Brain microvascular endothelial cell (primary cell): Measurements from ENCODE around the gene PCDH7.

Experiments
- DNase-seq: peaks from one replicate; pipeline ENCODE4 v3.0.0-alpha.2; 2020
- H3K27ac ChIP-seq: fragments of 250-450 bp; sonication (Bioruptor Pico); 2 replicates; pipeline ENCODE4 v1.5.1; 2020; ENCODE audit warnings: mild to moderate bottlenecking, moderate library complexity
- H3K27me3 ChIP-seq: fragments of 250-450 bp; sonication (Bioruptor Pico); replicated peaks from 2 replicates; pipeline ENCODE4 v1.5.1; 2020; ENCODE audit warnings: mild to moderate bottlenecking
- H3K36me3 ChIP-seq: fragments of 250-450 bp; sonication (Bioruptor Pico); replicated peaks from 2 replicates; pipeline ENCODE4 v1.5.1; 2020; ENCODE audit warnings: mild to moderate bottlenecking
- H3K4me3 ChIP-seq: 2 replicates; pipeline ENCODE4 v1.5.1; 2011; ENCODE audit warnings: low read depth, mild to moderate bottlenecking, control low read depth, low read length, moderate library complexity
- in situ Hi-C: cut with HindIII; loops from 2 replicates; pipeline ENCODE4 v1.10.0; 2017; ENCODE audit warnings: low sequenced_read_pairs, low pct_ligation_motif_present
- TF ChIP-seq, protein P1 (sequence below): IDR thresholded peaks from 2 replicates; pipeline ENCODE4 v1.5.1; 2011; ENCODE audit warnings: low read depth, mild to moderate bottlenecking, moderate library complexity, low read length, control low read depth, inconsistent platforms; ENCODE audit errors: missing control alignments

PCDH7 gene, protein sequence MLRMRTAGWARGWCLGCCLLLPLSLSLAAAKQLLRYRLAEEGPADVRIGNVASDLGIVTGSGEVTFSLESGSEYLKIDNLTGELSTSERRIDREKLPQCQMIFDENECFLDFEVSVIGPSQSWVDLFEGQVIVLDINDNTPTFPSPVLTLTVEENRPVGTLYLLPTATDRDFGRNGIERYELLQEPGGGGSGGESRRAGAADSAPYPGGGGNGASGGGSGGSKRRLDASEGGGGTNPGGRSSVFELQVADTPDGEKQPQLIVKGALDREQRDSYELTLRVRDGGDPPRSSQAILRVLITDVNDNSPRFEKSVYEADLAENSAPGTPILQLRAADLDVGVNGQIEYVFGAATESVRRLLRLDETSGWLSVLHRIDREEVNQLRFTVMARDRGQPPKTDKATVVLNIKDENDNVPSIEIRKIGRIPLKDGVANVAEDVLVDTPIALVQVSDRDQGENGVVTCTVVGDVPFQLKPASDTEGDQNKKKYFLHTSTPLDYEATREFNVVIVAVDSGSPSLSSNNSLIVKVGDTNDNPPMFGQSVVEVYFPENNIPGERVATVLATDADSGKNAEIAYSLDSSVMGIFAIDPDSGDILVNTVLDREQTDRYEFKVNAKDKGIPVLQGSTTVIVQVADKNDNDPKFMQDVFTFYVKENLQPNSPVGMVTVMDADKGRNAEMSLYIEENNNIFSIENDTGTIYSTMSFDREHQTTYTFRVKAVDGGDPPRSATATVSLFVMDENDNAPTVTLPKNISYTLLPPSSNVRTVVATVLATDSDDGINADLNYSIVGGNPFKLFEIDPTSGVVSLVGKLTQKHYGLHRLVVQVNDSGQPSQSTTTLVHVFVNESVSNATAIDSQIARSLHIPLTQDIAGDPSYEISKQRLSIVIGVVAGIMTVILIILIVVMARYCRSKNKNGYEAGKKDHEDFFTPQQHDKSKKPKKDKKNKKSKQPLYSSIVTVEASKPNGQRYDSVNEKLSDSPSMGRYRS (N-terminal part only)

DNA sequence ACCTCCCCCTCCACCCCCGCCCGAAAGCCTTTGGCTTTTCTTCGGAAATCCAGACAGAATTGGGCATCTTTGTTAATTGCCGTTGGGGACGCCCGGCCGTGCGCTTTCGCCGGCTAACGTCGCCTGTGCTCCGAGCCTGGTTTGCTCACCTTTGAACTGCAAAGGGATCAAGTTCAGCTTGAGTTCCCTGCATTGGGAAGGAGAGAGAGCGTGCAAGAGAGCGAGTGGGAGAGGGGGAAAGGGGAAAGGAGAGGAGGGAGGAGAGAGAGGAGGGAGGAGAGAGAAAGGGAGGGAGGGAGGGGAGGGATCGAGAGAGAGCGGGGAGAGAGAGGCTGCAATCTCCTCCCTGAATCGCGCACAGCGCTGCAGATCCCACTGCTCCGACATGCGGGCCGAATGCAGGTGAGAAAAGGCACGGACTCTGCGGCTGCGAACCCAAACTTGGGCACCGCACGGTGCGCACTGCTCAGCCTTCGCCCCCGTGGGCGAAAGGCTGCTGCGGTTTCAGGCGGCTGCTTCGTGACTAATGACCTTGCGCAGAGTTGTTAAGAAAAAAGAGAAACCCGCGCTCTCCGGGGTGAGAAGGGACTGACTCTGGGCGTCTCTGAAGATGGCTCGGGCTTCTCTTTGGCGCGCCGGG is at the start of gene PCDH7:
Gene PCDH7 (plus strand): TSS at position 349 of the 640 bp plus-strand sequence. CDS start 1,054 bp downstream, outside the sequence.
- TF ChIP-seq, protein P1, sequence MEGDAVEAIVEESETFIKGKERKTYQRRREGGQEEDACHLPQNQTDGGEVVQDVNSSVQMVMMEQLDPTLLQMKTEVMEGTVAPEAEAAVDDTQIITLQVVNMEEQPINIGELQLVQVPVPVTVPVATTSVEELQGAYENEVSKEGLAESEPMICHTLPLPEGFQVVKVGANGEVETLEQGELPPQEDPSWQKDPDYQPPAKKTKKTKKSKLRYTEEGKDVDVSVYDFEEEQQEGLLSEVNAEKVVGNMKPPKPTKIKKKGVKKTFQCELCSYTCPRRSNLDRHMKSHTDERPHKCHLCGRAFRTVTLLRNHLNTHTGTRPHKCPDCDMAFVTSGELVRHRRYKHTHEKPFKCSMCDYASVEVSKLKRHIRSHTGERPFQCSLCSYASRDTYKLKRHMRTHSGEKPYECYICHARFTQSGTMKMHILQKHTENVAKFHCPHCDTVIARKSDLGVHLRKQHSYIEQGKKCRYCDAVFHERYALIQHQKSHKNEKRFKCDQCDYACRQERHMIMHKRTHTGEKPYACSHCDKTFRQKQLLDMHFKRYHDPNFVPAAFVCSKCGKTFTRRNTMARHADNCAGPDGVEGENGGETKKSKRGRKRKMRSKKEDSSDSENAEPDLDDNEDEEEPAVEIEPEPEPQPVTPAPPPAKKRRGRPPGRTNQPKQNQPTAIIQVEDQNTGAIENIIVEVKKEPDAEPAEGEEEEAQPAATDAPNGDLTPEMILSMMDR = no peak
- peak; percentile 28 for DNase-seq
- H3K36me3 ChIP-seq = no peaks in the 10 kb centered on the region
- in situ Hi-C loops = no loop called here
- H3K27me3 ChIP-seq = no peaks in the 10 kb centered on the region
- H3K27ac ChIP-seq = no peak within 1 kb of the TSS
- peak within 1 kb of the TSS; percentile 73 for H3K4me3 ChIP-seq

DNA sequence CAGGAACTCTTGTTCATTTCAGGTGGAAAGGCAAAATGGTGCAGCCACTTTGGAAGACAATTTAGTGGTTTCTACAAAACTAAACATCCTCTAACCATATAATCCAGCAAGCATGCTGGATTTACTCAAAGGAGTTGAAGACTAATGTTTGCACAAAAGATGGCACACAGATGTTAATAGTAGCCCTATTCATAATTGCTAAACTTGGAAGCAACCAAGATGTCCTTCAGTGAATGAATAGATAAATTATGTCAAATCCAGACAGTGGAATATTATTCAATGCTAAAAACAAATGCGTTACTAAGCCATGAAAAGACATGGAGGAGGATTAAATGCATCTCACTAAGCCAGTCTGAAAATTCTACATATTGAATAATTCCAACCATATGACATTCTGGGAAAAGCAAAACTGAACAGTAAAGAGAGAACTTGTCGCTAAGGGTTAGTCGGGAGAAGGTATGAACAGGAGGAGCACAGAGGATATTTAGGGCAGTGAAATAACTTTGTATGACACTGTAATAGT is 48.2 kb upstream of the PCDH7 start:
- TF ChIP-seq, protein P1 = no peak
- H3K27me3 ChIP-seq = no peaks in the 10 kb centered on the region
- DNase-seq = no peak
- in situ Hi-C loops = no loop called here
- H3K4me3 ChIP-seq = no peak overlapping the region
- no peaks in the 10 kb centered on the region for H3K36me3 ChIP-seq
- H3K27ac ChIP-seq = no peak overlapping the region

DNA sequence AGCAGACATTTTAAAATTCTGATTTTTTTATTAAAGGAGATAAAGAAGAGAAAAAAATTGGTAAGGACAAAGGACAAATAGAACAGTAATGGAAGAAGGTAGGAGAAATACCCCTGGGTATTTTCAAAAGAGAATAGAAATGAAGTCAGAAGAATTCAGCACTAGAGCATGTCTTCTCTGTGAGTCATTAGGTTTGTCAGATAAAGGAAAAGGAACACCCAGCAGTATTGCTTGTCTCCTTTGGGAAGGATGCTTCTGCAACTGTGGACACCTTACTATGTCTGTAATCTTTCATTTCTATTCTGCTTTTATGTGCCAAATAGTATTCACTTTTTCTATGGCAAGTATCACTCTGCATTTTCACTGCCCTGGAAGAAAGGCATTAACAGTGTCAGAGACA is 24.0 kb upstream of the PCDH7 start:
- Histone ChIP-seq H3K36me3 (no peaks in the 10 kb centered on the region), H3K4me3 (no peak overlapping the region), H3K27me3 (no peaks in the 10 kb centered on the region), H3K27ac (no peak overlapping the region)
- DNase-seq = no peak
- TF ChIP-seq, protein P1 = no peak
- in situ Hi-C loops = no loop called here

DNA sequence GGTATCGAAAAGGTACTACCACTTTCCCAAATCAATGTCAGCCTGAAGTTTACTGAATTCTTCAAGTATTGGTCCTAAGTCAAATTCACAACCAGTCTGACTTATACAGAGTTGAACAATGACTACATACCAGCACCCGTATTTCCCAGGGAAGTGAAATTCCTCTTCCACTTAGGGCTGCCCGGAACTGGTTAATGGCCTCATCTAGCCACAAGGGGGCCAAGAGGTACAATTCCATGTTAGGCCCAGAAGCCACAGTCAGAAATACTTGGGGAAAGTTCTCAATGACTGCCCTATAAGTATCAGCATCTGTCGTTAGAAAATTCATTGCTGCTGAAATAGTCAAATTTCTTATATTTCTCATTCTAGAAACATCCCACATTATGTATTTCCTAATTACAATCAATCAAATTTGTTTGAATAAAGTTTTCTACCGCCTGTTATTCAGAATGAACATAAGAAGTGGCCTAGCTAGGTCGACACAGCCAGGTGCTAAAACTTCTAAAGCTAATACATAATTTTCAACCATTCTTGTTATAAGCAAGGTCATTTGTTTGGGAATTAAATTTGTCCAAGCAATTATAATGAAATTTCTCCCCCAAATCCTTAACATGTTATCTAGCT is 5.6 kb upstream of the PCDH7 start:
- no peak overlapping the region for H3K4me3 ChIP-seq
- peak; percentile 48 for DNase-seq
- in situ Hi-C loops = no loop called here
- H3K36me3 ChIP-seq = no peaks in the 10 kb centered on the region
- TF ChIP-seq, protein P1 = peak; percentile 88
- H3K27me3 ChIP-seq = no peaks in the 10 kb centered on the region
- no peak overlapping the region for H3K27ac ChIP-seq

DNA sequence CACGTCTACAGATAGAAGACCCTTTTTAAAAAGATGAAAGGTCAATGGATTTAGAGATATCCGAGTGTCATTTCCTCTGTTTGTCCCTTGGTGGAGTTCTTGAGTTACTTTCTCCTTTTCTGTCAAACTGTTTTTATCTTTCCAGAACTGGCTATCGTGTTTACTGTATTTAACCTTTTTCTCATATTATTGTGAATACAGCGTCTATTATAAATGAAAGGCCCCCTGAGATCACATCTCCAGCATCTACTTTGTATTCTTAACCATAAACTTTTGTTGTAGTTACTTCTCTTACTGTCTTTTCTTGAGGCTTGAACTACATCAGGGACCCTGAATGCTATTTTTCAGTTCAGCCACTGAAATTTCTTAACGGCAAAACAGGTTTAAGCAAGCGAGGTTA is 4.0 kb upstream of the PCDH7 start:
- in situ Hi-C loops = no loop called here
- H3K36me3 ChIP-seq = no peaks in the 10 kb centered on the region
- H3K4me3 ChIP-seq = peak overlapping the region; percentile 73
- no peak overlapping the region for H3K27ac ChIP-seq
- DNase-seq = no peak
- no peaks in the 10 kb centered on the region for H3K27me3 ChIP-seq
- TF ChIP-seq, protein P1 = peak; percentile 48
